Astrocyte (in vitro differentiated cells and primary cell): ENCODE measurements around the gene MIOX. TPM values are rescaled to one million over a fixed set of nuclear protein-coding genes. Genes with fewer than 3 reads are reported as not detected.
A peak's percentile ranks its signal among the peaks of the same experiment; 100 is the strongest.

Experiments
- DNase-seq: peaks from one replicate; pipeline ENCODE4 v3.0.0-alpha.2; 2010; ENCODE audit warnings: low read depth
- FAIRE-seq: peaks from 2 replicates; lab custom pipeline; 2011; peaks lifted over from hg19 to GRCh38; lab: Jason Lieb, UNC
- H2AFZ ChIP-seq: 2 replicates; pipeline ENCODE4 v1.6.0; 2012; ENCODE audit warnings: low read depth, low read length, inconsistent platforms
- H3K27ac ChIP-seq: 2 replicates; pipeline ENCODE4 v1.5.1; 2011; ENCODE audit warnings: low read depth, low read length, inconsistent platforms
- H3K27me3 ChIP-seq: 2 replicates; pipeline ENCODE4 v1.6.0; 2011; ENCODE audit warnings: low read length, inconsistent platforms; ENCODE audit not compliant: insufficient read depth
- H3K36me3 ChIP-seq: 2 replicates; pipeline ENCODE4 v1.5.1; 2011; ENCODE audit warnings: low read length, inconsistent platforms; ENCODE audit not compliant: insufficient read depth
- H3K4me1 ChIP-seq: 2 replicates; pipeline ENCODE4 v1.5.1; 2011; ENCODE audit warnings: low read length, inconsistent platforms; ENCODE audit not compliant: insufficient read depth
- H3K4me2 ChIP-seq: 2 replicates; pipeline ENCODE4 v1.6.0; 2012; ENCODE audit warnings: low read length, inconsistent platforms
- H3K4me3 ChIP-seq: 2 replicates; pipeline ENCODE4 v1.5.1; 2011; ENCODE audit warnings: low read depth, mild to moderate bottlenecking, low read length, inconsistent platforms; ENCODE audit not compliant: insufficient read depth
- H3K79me2 ChIP-seq: 2 replicates; pipeline ENCODE4 v1.6.0; 2012; ENCODE audit warnings: mild to moderate bottlenecking, low read length, inconsistent platforms; ENCODE audit not compliant: insufficient read depth
- H3K9ac ChIP-seq: 2 replicates; pipeline ENCODE4 v1.6.0; 2012; ENCODE audit warnings: mild to moderate bottlenecking, low read length, inconsistent platforms
- H3K9me3 ChIP-seq: 2 replicates; pipeline ENCODE4 v1.5.1; 2012; ENCODE audit warnings: low read depth, mild to moderate bottlenecking, low read length, inconsistent platforms; ENCODE audit not compliant: insufficient read depth
- H4K20me1 ChIP-seq: 2 replicates; pipeline ENCODE4 v1.6.0; 2012; ENCODE audit warnings: low read length, inconsistent platforms; ENCODE audit not compliant: insufficient read depth
- H3K27ac Mint-ChIP-seq: one replicate; pipeline ENCODE4 v1.8.0; 2021; ENCODE audit warnings: mild to moderate bottlenecking, mixed read lengths; ENCODE audit not compliant: unreplicated experiment
- H3K27me3 Mint-ChIP-seq: one replicate; pipeline ENCODE4 v1.8.0; 2021; ENCODE audit warnings: low read depth, mixed read lengths; ENCODE audit not compliant: unreplicated experiment
- H3K36me3 Mint-ChIP-seq: one replicate; pipeline ENCODE4 v1.8.0; 2021; ENCODE audit warnings: low read depth, mixed read lengths; ENCODE audit not compliant: unreplicated experiment
- H3K4me1 Mint-ChIP-seq: one replicate; pipeline ENCODE4 v1.8.0; 2021; ENCODE audit warnings: low read depth, mixed read lengths; ENCODE audit not compliant: unreplicated experiment
- H3K4me3 Mint-ChIP-seq: one replicate; pipeline ENCODE4 v1.8.0; 2021; ENCODE audit warnings: mild to moderate bottlenecking, moderate library complexity, mixed read lengths; ENCODE audit not compliant: unreplicated experiment
- H3K9me3 Mint-ChIP-seq: one replicate; pipeline ENCODE4 v1.8.0; 2021; ENCODE audit warnings: mild to moderate bottlenecking, mixed read lengths; ENCODE audit not compliant: unreplicated experiment
- CTCF ChIP-seq: IDR thresholded peaks from 2 replicates; pipeline ENCODE4 v1.5.1; 2011; ENCODE audit warnings: low read depth, mild to moderate bottlenecking, inconsistent platforms, low read length, moderate library complexity; ENCODE audit not compliant: insufficient read depth
- EZH2 ChIP-seq: IDR thresholded peaks from 2 replicates; pipeline ENCODE4 v1.6.1; 2012; ENCODE audit warnings: mild to moderate bottlenecking, low read length, inconsistent platforms; ENCODE audit not compliant: insufficient read depth
- total RNA-seq: library from RNA; stranded (reverse); gene quantifications from 2 replicates; pipeline ENCODE4 v1.2.1, GENCODE V29; 2021

MIOX gene
- total RNA-seq, 1 donor from 2014 or later = 0.91 TPM

GRCh38 chr22:50439871-50440331, 46.8 kb upstream of the MIOX start:
- Histone ChIP-seq H2AFZ (no peak overlapping the region), H3K4me2 (no peak overlapping the region), H3K36me3 (peaks cover 3% of the 10 kb centered on the region), H3K4me3 (no peak overlapping the region), H3K27me3 (no peaks in the 10 kb centered on the region), H3K27ac (no peak overlapping the region), H3K9me3 (no peaks in the 10 kb centered on the region), H3K4me1 (peaks cover 4% of the 10 kb centered on the region), H4K20me1 (peaks cover 21% of the 10 kb centered on the region), H3K79me2 (no peaks in the 10 kb centered on the region), H3K9ac (no peak overlapping the region)
- no peak overlapping the region for H3K27ac Mint-ChIP-seq
- no peaks in the 10 kb centered on the region for H3K27me3 Mint-ChIP-seq
- H3K4me3 Mint-ChIP-seq = no peak overlapping the region
- DNase-seq (no peak), FAIRE-seq (no peak)
- H3K9me3 Mint-ChIP-seq = no peaks in the 10 kb centered on the region
- peaks cover 2% of the 10 kb centered on the region for H3K36me3 Mint-ChIP-seq
- TF ChIP-seq EZH2 (no peak), CTCF (no peak)
- H3K4me1 Mint-ChIP-seq = peaks cover 3% of the 10 kb centered on the region

GRCh38 chr22:50440544-50441249, 46.0 kb upstream of the MIOX start:
- no peak overlapping the region for H3K4me3 ChIP-seq
- Mint-ChIP-seq H3K27ac (no peak overlapping the region), H3K4me3 (no peak overlapping the region), H3K36me3 (peaks cover 2% of the 10 kb centered on the region), H3K27me3 (no peaks in the 10 kb centered on the region), H3K4me1 (peaks cover 3% of the 10 kb centered on the region), H3K9me3 (no peaks in the 10 kb centered on the region)
- peaks cover 7% of the 10 kb centered on the region for H3K4me1 ChIP-seq
- H3K9ac ChIP-seq = no peak overlapping the region
- no peak for TF ChIP-seq EZH2
- peaks cover 3% of the 10 kb centered on the region for H3K36me3 ChIP-seq
- FAIRE-seq (no peak), DNase-seq (no peak)
- H3K27ac ChIP-seq = no peak overlapping the region
- no peak overlapping the region for H3K4me2 ChIP-seq
- H4K20me1 ChIP-seq = peaks cover 26% of the 10 kb centered on the region
- no peaks in the 10 kb centered on the region for H3K79me2 ChIP-seq
- no peak overlapping the region for H2AFZ ChIP-seq
- H3K9me3 ChIP-seq = no peaks in the 10 kb centered on the region
- no peaks in the 10 kb centered on the region for H3K27me3 ChIP-seq

GRCh38 chr22:50441428-50441993, 45.1 kb upstream of the MIOX start:
- DNase-seq (no peak), FAIRE-seq (no peak)
- Histone ChIP-seq H3K36me3 (peaks cover 3% of the 10 kb centered on the region), H3K27me3 (no peaks in the 10 kb centered on the region), H3K4me2 (no peak overlapping the region), H3K4me3 (no peak overlapping the region), H4K20me1 (peaks cover 29% of the 10 kb centered on the region), H2AFZ (no peak overlapping the region), H3K79me2 (no peaks in the 10 kb centered on the region), H3K9me3 (no peaks in the 10 kb centered on the region), H3K4me1 (peaks cover 7% of the 10 kb centered on the region), H3K9ac (no peak overlapping the region), H3K27ac (no peak overlapping the region)
- H3K36me3 Mint-ChIP-seq = peaks cover 4% of the 10 kb centered on the region
- no peak overlapping the region for H3K4me3 Mint-ChIP-seq
- TF ChIP-seq CTCF (no peak), EZH2 (no peak)
- peak overlapping the region; percentile 66 for H3K27ac Mint-ChIP-seq
- no peaks in the 10 kb centered on the region for H3K9me3 Mint-ChIP-seq
- H3K4me1 Mint-ChIP-seq = peaks cover 3% of the 10 kb centered on the region
- no peaks in the 10 kb centered on the region for H3K27me3 Mint-ChIP-seq
